Epidermal melanocyte (primary cell): ENCODE data around the gene MBTPS1.

Experiments
- DNase-seq: peaks from one replicate; pipeline ENCODE4 v3.0.0; 2011; ENCODE audit warnings: low spot score; ENCODE audit not compliant: insufficient read length

Gene MBTPS1

GRCh38 chr16:84038469-84038868 is 78.3 kb downstream of the MBTPS1 start:
- no peak for DNase-seq

GRCh38 chr16:84036982-84037425 is 79.7 kb downstream of the MBTPS1 start:
- no peak for DNase-seq

- DNase-seq = no peak
Observed at GRCh38 chr16:84036131-84036530, 80.6 kb downstream of the MBTPS1 start.

GRCh38 chr16:84034516-84034915 is 82.2 kb downstream of the MBTPS1 start:
- DNase-seq = no peak

GRCh38 chr16:84033251-84034195 is 83.2 kb downstream of the MBTPS1 start:
- no peak for DNase-seq

- DNase-seq = no peak
Observed at GRCh38 chr16:84032458-84033178, 84.1 kb downstream of the MBTPS1 start.

GRCh38 chr16:84031556-84031955 is 85.2 kb downstream of the MBTPS1 start:
- no peak for DNase-seq

GRCh38 chr16:84029297-84030047 is 87.3 kb downstream of the MBTPS1 start:
- DNase-seq = no peak

- DNase-seq = no peak
Observed at GRCh38 chr16:84027625-84028024, 89.1 kb downstream of the MBTPS1 start.

- DNase-seq = no peak
Observed at GRCh38 chr16:84026606-84027005, 90.1 kb downstream of the MBTPS1 start.

- no peak for DNase-seq
Observed at GRCh38 chr16:84024854-84025253, 91.9 kb downstream of the MBTPS1 start.

- no peak for DNase-seq
Observed at GRCh38 chr16:84022644-84023043, 94.1 kb downstream of the MBTPS1 start.

GRCh38 chr16:84021488-84021887 is 95.3 kb downstream of the MBTPS1 start:
- no peak for DNase-seq

- no peak for DNase-seq
Observed at GRCh38 chr16:84020353-84020752, 96.4 kb downstream of the MBTPS1 start.

GRCh38 chr16:84018710-84019109 is 98.0 kb downstream of the MBTPS1 start:
- DNase-seq = no peak

GRCh38 chr16:84016477-84016876 is 100.3 kb downstream of the MBTPS1 start:
- no peak for DNase-seq

GRCh38 chr16:84015399-84015798 is 101.3 kb downstream of the MBTPS1 start:
- no peak for DNase-seq

- DNase-seq = no peak
Observed at GRCh38 chr16:84014570-84015327, 102.0 kb downstream of the MBTPS1 start.

- no peak for DNase-seq
Observed at GRCh38 chr16:84013787-84014569, 102.8 kb downstream of the MBTPS1 start.

GRCh38 chr16:84009282-84009681 is 107.5 kb downstream of the MBTPS1 start:
- no peak for DNase-seq
